NCI-H1436 treated with DMSO at 0.1 percent for 48 hours (cell line): Measurements from ENCODE around the gene ATP8A2.
A peak's percentile ranks its signal among the peaks of the same experiment; 100 is the strongest.

ENCODE experiments used
- DNase-seq: peaks from one replicate; lab custom pipeline; 2025; lab: John Stamatoyannopoulos, UW

Gene ATP8A2

GRCh38 chr13:25630329-25630900 is 258.6 kb downstream of the ATP8A2 start:
- DNase-seq = no peak

GRCh38 chr13:25632166-25632888 is 260.6 kb downstream of the ATP8A2 start:
- no peak for DNase-seq

GRCh38 chr13:25633093-25633492 is 261.3 kb downstream of the ATP8A2 start:
- no peak for DNase-seq

DNA sequence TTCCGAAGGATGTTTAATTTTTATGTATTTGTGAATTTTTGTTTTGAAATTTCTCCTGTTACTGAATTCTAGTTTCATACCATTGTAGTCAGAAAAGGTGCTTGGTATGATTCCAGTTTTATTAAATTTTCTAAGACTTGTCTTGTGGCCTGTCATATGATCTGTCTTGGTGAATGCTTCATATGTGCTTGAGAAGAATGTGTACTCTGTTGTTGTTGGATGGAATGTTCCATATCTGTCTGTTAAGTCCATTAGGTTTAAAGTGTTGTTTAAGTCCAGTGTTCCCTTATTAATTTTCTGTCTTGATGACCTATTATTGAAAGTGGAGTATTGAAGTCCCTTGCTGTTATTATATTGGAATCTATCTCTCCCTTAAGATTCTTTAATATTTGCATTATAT is 273.9 kb downstream of the ATP8A2 start:
- no peak for DNase-seq

- no peak for DNase-seq
Observed at GRCh38 chr13:25649001-25649633, 277.3 kb downstream of the ATP8A2 start.

DNA sequence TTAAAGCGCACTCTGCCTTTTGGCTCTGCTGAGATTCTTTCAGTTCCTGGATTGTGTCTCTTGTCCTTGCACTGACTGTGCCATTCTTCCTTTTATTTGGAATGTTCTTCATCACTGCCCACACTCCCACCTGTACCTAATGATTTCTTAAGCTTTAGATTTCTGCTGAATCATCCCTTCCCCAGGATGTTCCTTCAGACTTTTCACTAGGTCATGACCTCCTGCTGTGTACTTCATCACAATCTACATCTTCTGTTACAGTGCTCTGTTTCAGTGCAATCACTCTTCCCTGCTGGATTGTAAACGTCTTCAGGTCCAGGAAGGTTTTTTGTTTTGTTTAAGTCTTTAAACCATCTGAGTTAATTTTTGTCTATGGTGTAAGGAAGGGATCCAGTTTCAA is 281.0 kb downstream of the ATP8A2 start:
- DNase-seq = no peak

GRCh38 chr13:25654322-25654721 is 282.5 kb downstream of the ATP8A2 start:
- no peak for DNase-seq

GRCh38 chr13:25657157-25657556 is 285.4 kb downstream of the ATP8A2 start:
- DNase-seq = no peak

GRCh38 chr13:25659091-25659795 is 287.5 kb downstream of the ATP8A2 start:
- peak; percentile 6 for DNase-seq

DNA sequence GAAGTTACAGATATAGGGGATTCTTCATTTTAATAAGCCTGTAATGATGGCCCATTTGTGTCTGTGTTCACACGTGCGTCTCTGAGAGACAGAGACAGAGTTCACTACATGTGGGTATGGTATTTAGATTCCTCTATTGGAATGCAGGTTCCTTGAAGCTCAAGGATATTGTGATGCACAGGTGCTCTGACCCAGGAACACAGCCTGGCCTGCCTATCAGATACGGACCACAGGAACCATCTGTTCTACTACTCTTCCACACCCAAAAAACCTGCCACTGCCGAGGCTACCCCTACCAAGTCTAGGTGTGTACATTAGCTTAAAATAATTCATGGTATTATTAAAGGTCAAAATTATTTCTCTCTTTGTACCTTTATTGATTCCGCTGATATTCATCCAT is 289.2 kb downstream of the ATP8A2 start:
- no peak for DNase-seq

- no peak for DNase-seq
Observed at GRCh38 chr13:25662516-25662915, 290.7 kb downstream of the ATP8A2 start.

GRCh38 chr13:25668345-25668744 is 296.6 kb downstream of the ATP8A2 start:
- DNase-seq = no peak

- DNase-seq = no peak
Observed at GRCh38 chr13:25673711-25674110, 301.9 kb downstream of the ATP8A2 start.

GRCh38 chr13:25674371-25674770 is 302.6 kb downstream of the ATP8A2 start:
- no peak for DNase-seq

GRCh38 chr13:25675060-25675459 is 303.3 kb downstream of the ATP8A2 start:
- DNase-seq = no peak

- DNase-seq = no peak
Observed at GRCh38 chr13:25677956-25678355, 306.2 kb downstream of the ATP8A2 start.

GRCh38 chr13:25678398-25678797 is 306.6 kb downstream of the ATP8A2 start:
- no peak for DNase-seq

- no peak for DNase-seq
Observed at GRCh38 chr13:25679159-25679558, 307.4 kb downstream of the ATP8A2 start.

DNA sequence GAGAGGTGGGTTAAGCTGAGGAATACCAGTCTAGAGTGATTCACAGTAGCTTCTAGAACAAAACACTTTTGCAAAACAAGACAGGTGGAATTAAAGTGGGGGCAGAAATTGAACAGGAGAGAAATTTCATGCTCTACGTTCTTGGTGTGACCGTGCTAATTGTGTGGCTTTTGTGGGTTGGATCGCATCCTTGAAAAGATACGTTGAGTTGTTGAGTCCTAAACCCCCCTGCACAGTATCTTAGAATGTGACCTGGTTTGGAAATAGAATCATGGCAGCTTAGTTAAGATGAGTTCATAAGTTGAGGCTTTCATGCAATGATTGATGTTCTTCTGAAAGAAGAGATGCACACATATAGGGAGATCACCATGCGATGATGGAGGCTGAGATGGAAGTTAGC is 308.2 kb downstream of the ATP8A2 start:
- DNase-seq = no peak

- DNase-seq = no peak
Observed at GRCh38 chr13:25682276-25682675, 310.5 kb downstream of the ATP8A2 start.

GRCh38 chr13:25683056-25683455 is 311.3 kb downstream of the ATP8A2 start:
- DNase-seq = no peak

DNA sequence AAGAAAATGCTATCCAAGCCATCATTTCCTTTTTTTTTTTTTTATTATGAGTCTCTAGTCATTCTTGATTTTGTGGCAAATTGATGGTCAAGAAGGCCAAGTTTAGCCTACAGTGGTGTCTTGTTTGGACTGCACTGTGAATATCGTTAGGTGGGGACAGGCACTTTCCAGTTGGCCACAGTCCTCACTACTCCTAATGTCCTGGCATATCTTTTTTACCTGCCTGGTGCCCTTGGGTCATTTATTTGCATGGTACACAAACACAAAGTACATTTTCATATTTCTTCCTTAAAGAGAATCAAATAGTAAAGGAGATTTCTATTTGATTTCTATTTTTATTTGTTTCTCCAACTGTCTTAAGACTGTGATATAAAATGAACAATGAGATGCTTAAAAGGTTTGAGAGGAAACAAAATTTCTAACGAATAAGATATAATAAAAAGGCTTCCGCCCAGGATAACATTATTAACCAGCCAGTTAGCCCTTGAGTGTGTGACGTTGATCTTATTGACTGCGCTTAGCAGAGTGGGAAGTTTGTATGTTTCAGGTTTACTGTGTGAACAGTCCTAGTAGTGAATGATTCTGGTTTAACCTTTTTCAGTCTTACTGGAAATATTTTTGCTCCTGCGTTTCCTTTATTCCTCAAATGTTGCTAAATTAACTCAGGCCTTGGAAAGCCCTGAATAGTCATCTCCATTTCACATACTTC is 312.0 kb downstream of the ATP8A2 start:
- DNase-seq = no peak
